SK-N-MC (cell line): Measurements from ENCODE around the gene CFAP74.

Experiments used
- EZH2 ChIP-seq: fragments of 200-600 bp; sonication (generic); IDR thresholded peaks from one replicate; pipeline ENCODE4 v1.6.1; 2017; ENCODE audit warnings: antibody characterized with exemption
- POLR2AphosphoS5 ChIP-seq: IDR thresholded peaks from 2 replicates; pipeline ENCODE4 v1.6.1; 2012; ENCODE audit warnings: mild to moderate bottlenecking, low read depth, low read length, borderline replicate concordance

- no peak for TF ChIP-seq EZH2
- TF ChIP-seq POLR2AphosphoS5, result no peak
Measured at GRCh38 chr1:2024887-2025286, 21.3 kb upstream of the CFAP74 start.
